Heart right ventricle (tissue), 16 donors: ENCODE measurements around the gene PCNX3. TPM values are rescaled to one million over a fixed set of nuclear protein-coding genes. Genes with fewer than 3 reads are reported as not detected.

Experiments
- ATAC-seq, 8 donors: fragments of 200-7000 bp; cut with Tn5 transposase; one replicate each; pipeline ENCODE4 v1.9.1; 2020; ENCODE audit warnings: mild to moderate bottlenecking in 8 of 8, moderate library complexity in 8 of 8, moderate number of reproducible peaks in 1 of 8
- DNase-seq, 2 donors: peaks; one replicate each; pipeline ENCODE4 v3.0.0-alpha.2; 2020
- H3K27ac ChIP-seq, 10 donors: fragments of 200-600 bp; sonication (generic) in 2 of 10; one replicate each; pipeline versions ENCODE4 v1.5.0 to v1.8.0; 2020 to 2022; ENCODE audit warnings: mild to moderate bottlenecking in 3 of 10
- H3K27me3 ChIP-seq, 7 donors: fragments of 200-600 bp; one replicate each; pipeline ENCODE4 v1.8.0; 2021 to 2022; ENCODE audit warnings: mild to moderate bottlenecking in 2 of 7
- H3K36me3 ChIP-seq, 9 donors: fragments of 200-600 bp; sonication (generic) in 1 of 9; one replicate each; pipeline versions ENCODE4 v1.5.0 to v1.8.0; 2020 to 2022; ENCODE audit warnings: mild to moderate bottlenecking in 2 of 9
- H3K4me1 ChIP-seq, 9 donors: fragments of 200-600 bp; sonication (generic) in 1 of 9; one replicate each; pipeline versions ENCODE4 v1.5.0 to v1.8.0; 2020 to 2022; ENCODE audit warnings: mild to moderate bottlenecking in 4 of 9
- H3K4me3 ChIP-seq, 10 donors: fragments of 200-600 bp; sonication (generic) in 2 of 10; one replicate each; pipeline versions ENCODE4 v1.5.0 to v1.8.0; 2020 to 2022; ENCODE audit warnings: mild to moderate bottlenecking in 7 of 10, moderate library complexity in 2 of 10
- H3K9me3 ChIP-seq, 11 donors: fragments of 200-600 bp in 10 of 11; sonication (generic) in 2 of 11; one replicate each; pipeline versions ENCODE4 v1.5.0 to v1.8.0; 2013 to 2022; ENCODE audit warnings: mild to moderate bottlenecking in 2 of 11, control low read depth in 1 of 11, moderate library complexity in 1 of 11
- WGBS, 2 donors: extraction: QIAGEN DNeasy Blood & Tissue Kit; methylation state at CpG; one replicate each; pipeline ENCODE4 v1.1.7; 2013; ENCODE audit warnings: inconsistent platforms in 1 of 2; 5-methylcytosine and 5-hydroxymethylcytosine counted together
- intact Hi-C, 10 donors: fragments of 100-400 bp; cut with DNase I; formaldehyde crosslinking; loops; one replicate each; pipeline versions ENCODE4 v1.11.1 to v1.14.2; 2022
- polyA plus RNA-seq, 2 donors: library from polyadenylated mRNA; stranded (reverse); fragments of 200-250 nt; gene quantifications; one replicate each; pipeline ENCODE4 v1.2.3, GENCODE V29; 2013
- total RNA-seq, 10 donors: library from RNA; stranded (reverse); fragmentation: NEBNext Ultra II Directional in 3 of 10; extraction: Animal tissue kit (Norgen Biotek cat#: 25700) in 3 of 10; gene quantifications; one replicate each; pipeline versions ENCODE4 v1.2.1 to v1.2.4, GENCODE V29; 2021 to 2023
- TF ChIP-seq, protein P1 (sequence below), 9 donors: fragments of 200-600 bp; sonication (generic) in 2 of 9; IDR thresholded peaks; one replicate each; pipeline versions ENCODE4 v1.5.0 to v1.8.0; 2021 to 2022; ENCODE audit warnings: antibody characterized with exemption in 9 of 9, mild to moderate bottlenecking in 5 of 9, moderate library complexity in 1 of 9
- donor health status: Arrhythmogenic right ventricular cardiomyopathy.
- donor health status: ischemic (EF 13 %, LVEDD 7.1; RV severe dilation, severe dysfunction).
- donor health status: healthy with polysubstance abuse.
- donor health status: DM: no; HTN: yes; CAD: no.
- donor health status: DM: no; HTN: no; CAD: no.
- donor health status: ischemic (EF 25% LVEDD 6.9; RV normal size, moderate dysfunction).
- donor health status: ischemic (EF 25% LVEDD 5.7; RV mildly dilated, moderate dysfunction).
- donor health status: healthy.
- donor health status: DM: yes; HTN: yes; CAD: no.
- donor health status: Ischemic cardiomyopathy.
- donor health status: ischemic (EF 35%, LVEDD 5.7; RV mildly dilated, moderate dysfunction).
- donor health status: nonischemic (EF 11% LVEDD 7.7; RV severe dilation, severe dysfunction).
- donor health status: DM: yes; HTN: yes; CAD: no.
- donor health status: PGD.
- donor health status: ischemic (EF 29% LVEDD 5.4; RV normal size, mild dysfunction).
- donor health status: nonischemic (EF 23%, LVEDD 6.1; RV moderate dilation, normal function).

The PCNX3 gene
- total and polyA plus RNA-seq, 12 donors: 9.4 to 16.9 (median 11.7) TPM

DNA sequence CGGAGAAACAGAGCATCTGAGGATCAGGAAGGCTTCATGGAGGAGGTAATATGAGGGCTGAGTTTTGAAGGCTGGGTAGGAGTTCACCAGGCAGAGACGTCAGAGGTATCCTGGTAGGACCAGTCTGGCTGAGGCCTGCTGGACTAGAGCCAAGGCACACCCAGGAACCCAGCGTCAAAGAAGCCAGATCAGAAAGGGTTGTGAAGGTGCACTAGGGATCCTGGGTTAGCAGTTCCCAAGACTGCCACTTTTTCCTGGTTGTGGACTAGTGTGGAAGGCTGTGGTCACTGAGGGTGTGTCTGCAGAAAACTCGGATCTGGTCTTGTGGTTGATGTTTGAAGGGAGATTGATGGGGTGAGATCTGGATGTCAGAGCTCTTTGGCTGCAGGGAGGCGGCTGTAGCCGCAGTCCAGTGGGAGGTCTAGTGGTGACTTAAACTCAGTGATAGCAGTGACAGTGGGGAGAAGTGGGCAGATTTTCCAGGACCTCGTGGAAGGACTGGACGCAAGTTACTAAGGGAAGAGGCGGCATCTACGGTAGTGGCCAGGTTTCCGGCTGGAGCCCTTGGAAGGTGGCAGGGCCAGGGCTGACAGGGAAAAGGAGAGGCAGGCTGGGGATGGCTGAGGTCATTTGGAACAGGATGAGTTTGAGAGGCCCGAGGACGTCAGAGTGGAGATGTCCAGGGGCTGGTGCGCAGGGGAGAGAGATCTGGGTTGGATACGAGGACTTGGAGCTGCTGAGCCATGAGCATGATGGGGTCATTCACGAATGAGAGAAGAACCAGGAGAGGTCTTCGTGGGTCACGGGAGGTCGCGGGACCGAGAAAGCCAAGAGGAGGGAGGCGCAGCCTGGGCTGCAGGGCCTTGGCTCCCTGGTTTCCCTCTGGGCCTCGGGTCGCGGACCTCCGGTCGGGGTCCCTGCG lies 36.3 kb downstream of the PCNX3 start:
- Histone ChIP-seq H3K9me3 (no peaks in the 10 kb centered on the region), H3K4me1 (peaks cover 23 to 66% (median 42%) of the 10 kb centered on the region in 9 donors), H3K27me3 (peaks cover 0 to 7% (median 0%) of the 10 kb centered on the region in 7 donors), H3K36me3 (peaks cover 2 to 82% (median 40%) of the 10 kb centered on the region in 9 donors), H3K27ac (peak overlapping the region; percentile 91 to 99 (median 96)), H3K4me3 (peak overlapping the region in 9 of 10 donors; percentile 40 to 61 (median 55))
- intact Hi-C loops: no loop called here
- 21 to 27% methylated on average over 23 to 28 of the region's 28 CpGs for WGBS, 2 donors
- DNase-seq (no peak), ATAC-seq (peak; percentile 3 to 28 (median 16))
- TF ChIP-seq, protein P1, sequence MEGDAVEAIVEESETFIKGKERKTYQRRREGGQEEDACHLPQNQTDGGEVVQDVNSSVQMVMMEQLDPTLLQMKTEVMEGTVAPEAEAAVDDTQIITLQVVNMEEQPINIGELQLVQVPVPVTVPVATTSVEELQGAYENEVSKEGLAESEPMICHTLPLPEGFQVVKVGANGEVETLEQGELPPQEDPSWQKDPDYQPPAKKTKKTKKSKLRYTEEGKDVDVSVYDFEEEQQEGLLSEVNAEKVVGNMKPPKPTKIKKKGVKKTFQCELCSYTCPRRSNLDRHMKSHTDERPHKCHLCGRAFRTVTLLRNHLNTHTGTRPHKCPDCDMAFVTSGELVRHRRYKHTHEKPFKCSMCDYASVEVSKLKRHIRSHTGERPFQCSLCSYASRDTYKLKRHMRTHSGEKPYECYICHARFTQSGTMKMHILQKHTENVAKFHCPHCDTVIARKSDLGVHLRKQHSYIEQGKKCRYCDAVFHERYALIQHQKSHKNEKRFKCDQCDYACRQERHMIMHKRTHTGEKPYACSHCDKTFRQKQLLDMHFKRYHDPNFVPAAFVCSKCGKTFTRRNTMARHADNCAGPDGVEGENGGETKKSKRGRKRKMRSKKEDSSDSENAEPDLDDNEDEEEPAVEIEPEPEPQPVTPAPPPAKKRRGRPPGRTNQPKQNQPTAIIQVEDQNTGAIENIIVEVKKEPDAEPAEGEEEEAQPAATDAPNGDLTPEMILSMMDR (IDR thresholded peaks at IDR 0.05): no peak

DNA sequence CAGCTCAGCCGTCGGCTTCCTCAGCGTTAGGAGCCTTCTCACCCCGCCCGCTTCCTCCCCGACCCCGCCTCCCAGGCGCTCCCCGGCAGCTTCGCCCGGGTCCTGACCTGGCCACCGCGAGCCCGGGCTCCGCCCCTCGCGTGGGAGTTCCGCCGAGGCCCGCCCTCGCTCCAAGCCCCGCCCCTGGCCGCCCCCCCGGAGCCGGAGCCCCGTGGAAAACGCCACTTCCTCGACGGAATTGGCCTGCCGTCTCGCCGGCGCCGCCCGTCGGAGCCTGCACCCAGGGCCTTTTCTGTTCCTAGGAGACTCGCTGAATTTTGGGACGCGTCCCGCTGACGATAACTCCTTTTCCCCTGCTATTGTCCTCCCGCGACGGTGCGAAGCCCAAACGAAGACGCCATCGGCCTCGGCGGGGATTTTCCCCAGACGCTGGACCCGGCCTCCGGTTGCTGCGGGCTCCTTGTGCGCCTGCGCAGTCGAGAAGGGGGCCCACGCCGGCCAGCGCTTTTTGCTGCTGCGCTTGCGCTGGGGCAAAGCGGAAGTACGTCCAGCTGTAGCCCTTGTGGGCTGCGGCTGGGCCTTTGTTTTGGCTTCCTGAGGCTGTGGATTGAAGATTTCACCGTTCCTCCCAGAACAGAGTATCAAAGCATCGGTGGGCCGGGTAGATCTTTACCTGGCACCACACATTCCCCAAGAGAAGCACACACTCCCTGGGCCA lies 37.1 kb downstream of the PCNX3 start:
- Histone ChIP-seq H3K27me3 (no peaks in the 10 kb centered on the region), H3K4me1 (peaks cover 23 to 66% (median 42%) of the 10 kb centered on the region in 9 donors), H3K4me3 (peak overlapping the region in 9 of 10 donors; percentile 40 to 61 (median 55)), H3K36me3 (peaks cover 2 to 82% (median 46%) of the 10 kb centered on the region in 9 donors), H3K9me3 (no peaks in the 10 kb centered on the region), H3K27ac (peak overlapping the region; percentile 91 to 99 (median 96))
- TF ChIP-seq, protein P1 (IDR thresholded peaks at IDR 0.05): peak in 2 of 9 donors; percentile 13 to 28
- DNase-seq: peak; percentile 96 to 98
- intact Hi-C loops: no loop called here
- ATAC-seq: peak; percentile 89 to 94 (median 92)
- WGBS, 2 donors: 0 to 1% methylated on average over 67 to 68 of the region's 68 CpGs

DNA sequence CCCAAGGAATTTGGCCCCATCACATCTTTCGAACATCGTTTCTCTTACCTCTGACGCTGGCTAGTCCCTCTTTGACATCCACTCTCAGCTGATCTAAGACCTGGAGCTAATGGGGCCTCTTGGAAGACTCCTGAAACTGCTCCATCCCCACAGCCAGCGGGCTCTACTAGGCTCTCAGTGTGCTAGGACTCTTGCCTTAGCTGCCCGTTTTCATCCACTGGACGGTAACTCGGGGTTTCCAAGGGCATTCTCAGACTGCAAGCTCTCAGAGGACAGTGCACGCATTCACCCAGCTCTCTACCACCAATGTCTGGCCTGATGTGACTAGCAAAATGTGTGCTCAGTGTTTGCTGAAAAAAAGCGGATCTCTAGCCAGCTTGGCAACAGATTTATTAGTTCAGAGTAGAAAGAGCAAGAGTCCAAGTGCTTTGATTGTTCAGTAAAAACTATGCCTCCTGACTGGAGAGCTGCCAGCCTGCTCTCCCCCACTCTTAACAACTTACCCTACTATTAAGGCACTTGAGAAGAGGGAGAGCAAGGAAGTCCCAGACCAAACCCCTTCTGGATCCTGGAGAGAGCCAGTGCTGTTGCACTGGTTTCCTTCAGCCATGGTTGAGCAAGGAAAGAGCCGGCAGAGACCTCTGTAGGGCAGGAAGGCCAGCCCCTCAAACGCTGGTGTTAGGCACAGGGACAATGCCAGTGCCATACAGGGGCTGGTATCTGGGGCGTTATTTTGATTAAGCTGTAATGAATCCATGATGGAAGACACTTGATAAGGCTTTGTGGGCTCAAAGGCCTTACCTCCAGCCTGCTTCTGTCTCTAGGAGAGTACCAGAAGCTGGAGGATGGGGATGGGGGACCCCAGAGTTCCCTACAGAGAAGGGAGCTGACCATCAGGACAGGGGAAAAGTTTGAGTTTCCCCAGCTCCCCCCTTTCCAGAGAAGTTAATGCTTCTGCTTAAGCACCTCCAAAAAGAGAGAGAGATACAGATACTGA lies 38.0 kb downstream of the PCNX3 start:
- TF ChIP-seq, protein P1 (IDR thresholded peaks at IDR 0.05): no peak
- ATAC-seq (peak in 2 of 8 donors; percentile 2 to 5), DNase-seq (no peak)
- H3K27ac ChIP-seq: peak overlapping the region; percentile 91 to 99 (median 96)
- no peaks in the 10 kb centered on the region for H3K27me3 ChIP-seq
- intact Hi-C loops: no loop called here
- H3K4me3 ChIP-seq: peak overlapping the region in 9 of 10 donors; percentile 40 to 61 (median 55)
- peaks cover 2 to 82% (median 54%) of the 10 kb centered on the region in 9 donors for H3K36me3 ChIP-seq
- 45 to 53% methylated on average over 12 of the region's 12 CpGs for WGBS, 2 donors
- H3K4me1 ChIP-seq: peaks cover 23 to 64% (median 42%) of the 10 kb centered on the region in 9 donors
- H3K9me3 ChIP-seq: no peaks in the 10 kb centered on the region
